NT2/D1 (cell line): Measurements from ENCODE around the gene ZFR2.

Experiments used
- SUZ12 ChIP-seq: IDR thresholded peaks from 2 replicates; pipeline ENCODE4 v1.6.1; 2011; ENCODE audit not compliant: insufficient read length, insufficient read depth; ENCODE audit errors: extremely low read depth
- YY1 ChIP-seq: IDR thresholded peaks from 2 replicates; pipeline ENCODE4 v1.6.1; 2011; ENCODE audit not compliant: insufficient read length, insufficient read depth
- ZNF274 ChIP-seq: IDR thresholded peaks from 2 replicates; pipeline ENCODE4 v1.6.1; 2011; ENCODE audit warnings: mild to moderate bottlenecking, low read depth, low read length

DNA sequence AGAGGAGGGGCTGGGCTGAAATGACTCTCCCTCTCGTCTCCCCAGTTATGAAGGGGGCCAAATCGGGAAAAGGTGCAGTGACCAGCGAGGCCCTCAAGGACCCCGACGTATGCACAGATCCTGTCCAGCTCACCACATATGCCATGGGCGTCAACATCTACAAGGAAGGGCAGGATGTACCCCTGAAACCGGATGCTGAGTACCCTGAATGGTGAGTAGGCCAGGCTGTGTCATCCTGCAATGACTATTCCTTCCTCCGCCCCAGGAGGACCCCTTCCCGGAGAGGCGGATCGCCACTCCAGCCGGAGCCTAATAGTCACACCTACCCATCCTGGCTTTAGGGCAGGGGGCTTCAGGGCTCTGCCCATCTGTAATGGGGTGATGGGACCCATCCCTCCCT is 103.7 kb downstream of the ZFR2 start:
- TF ChIP-seq YY1 (no peak), ZNF274 (no peak), SUZ12 (no peak)
